Activated T-cell treated with anti-CD3 and anti-CD28 coated beads for 48 hours (primary cell): Measurements from ENCODE around the gene CERS2.
A peak's percentile ranks its signal among the peaks of the same experiment; 100 is the strongest.
"Not testable (repeated sequence)": the region's sequence is repeated elsewhere in the genome, so short reads cannot be mapped to it uniquely, and the experiment has no call there.

Experiments
- DNase-seq: peaks from one replicate; pipeline ENCODE4 v3.0.0-alpha.2; 2020; ENCODE audit warnings: low read depth

Gene CERS2

DNA sequence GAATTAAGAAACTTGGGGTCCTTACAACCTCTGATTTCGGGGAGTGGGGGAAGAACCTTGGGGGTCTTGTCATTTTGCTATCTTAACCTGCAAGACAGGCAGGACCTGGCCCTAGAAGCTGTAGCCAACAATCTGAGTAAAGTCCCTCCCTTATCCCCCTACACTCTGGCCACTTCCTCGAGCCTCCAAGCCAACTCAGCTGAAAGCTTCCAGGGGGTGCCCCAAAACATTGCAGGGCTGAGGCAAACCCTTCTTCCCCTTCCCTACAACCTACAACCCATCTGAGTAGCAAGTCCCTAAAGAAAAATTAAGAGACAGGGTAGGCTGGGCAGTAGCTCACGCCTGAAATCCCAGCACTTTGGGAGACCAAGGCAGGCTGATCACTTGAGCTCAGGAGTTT is 5.0 kb downstream of the CERS2 start:
- DNase-seq: no peak

DNA sequence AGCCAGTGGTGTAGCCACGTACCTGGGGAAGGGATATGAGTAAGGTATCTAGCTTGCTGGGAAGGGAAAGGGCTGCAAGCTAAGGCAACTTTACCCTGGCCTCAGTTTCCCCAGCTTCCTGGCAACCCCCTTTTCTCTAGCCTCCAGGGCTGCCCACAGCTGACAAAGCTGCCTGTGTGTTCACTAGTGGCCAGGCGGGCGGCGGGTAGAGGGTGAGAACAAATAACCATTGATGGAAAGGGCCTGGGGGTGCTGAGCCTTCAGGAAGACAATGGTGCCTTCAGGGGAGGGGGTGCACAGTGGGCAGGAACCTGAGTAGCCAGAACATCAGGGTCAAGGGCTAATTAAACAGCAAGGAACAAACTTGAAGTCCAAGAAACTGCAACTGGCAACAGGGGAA is 6.1 kb downstream of the CERS2 start:
- DNase-seq: no peak

DNA sequence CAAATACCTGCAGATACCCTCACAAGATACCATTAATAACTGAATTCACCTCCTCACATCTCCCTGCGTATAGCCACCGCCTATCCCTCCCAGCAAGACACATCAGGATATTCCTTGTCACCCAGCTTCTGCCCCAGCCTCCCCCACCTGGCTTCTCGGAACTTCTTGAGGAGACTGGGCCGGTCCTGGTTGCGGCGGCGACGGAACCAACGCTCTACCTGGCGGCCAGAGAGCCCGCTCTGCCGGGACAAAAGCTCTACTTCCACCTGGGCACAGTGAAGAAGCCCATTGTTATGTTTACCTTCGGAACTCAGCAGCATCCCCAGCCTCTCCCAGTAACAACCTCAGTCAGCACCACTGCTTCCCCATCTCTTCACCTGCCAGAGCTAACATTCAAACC is 6.7 kb downstream of the CERS2 start:
- no peak for DNase-seq

DNA sequence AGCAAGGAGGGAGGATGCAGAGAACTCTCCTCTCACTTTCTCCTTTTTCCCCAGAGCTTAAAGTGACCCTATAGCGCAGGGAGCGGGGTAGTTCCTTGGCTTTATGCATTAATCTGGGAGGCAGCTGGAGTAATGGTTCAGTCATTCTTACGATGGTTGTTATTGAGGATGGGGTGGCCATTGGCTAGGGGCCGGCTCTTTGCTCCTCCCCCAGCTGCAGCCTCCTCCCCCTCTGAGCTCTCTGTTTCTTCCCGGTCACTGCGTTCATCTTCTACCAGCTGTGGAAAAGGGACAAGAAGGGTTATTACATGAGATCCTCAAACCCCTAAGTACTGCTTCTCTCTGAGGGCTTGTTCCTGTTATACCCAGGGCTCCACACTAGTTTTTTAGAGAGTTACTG is 8.6 kb downstream of the CERS2 start:
- DNase-seq: no peak

DNA sequence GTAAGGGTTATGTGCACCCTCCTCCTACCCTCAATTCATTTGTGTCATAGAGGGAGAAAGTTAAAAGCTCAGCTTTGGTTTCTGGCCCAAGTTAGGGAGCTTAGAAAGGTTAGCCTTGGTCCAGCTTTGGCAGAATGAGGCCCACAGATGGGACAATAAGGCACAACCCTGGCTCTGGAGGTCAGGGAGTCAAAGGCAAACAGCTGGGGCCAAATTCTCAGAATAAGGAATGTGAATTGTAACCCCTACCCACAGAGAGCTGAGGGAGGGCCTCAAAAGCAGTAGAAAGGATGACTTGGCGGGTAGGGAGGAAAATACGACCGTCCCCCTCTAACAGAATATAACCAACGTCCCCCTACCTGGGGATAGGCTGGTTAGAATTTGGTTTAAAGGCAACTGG is 9.0 kb downstream of the CERS2 start:
- no peak for DNase-seq

DNA sequence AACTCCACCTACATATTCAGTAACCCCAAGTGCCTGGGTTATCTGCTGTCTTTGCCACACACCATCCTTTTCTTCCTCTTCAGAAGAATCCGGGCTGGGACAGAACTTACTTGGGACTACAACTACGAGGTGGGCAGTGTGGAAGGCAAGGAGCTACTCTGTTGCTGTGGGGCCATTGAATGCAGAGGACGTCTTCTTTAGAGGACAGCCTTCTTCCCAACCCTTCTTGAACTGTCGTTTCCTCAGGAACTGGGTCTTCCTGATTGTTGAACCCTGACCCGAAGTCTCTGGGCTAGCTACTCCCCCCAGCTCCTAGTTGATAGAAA is 10.5 kb downstream of the CERS2 start:
- no peak for DNase-seq

DNA sequence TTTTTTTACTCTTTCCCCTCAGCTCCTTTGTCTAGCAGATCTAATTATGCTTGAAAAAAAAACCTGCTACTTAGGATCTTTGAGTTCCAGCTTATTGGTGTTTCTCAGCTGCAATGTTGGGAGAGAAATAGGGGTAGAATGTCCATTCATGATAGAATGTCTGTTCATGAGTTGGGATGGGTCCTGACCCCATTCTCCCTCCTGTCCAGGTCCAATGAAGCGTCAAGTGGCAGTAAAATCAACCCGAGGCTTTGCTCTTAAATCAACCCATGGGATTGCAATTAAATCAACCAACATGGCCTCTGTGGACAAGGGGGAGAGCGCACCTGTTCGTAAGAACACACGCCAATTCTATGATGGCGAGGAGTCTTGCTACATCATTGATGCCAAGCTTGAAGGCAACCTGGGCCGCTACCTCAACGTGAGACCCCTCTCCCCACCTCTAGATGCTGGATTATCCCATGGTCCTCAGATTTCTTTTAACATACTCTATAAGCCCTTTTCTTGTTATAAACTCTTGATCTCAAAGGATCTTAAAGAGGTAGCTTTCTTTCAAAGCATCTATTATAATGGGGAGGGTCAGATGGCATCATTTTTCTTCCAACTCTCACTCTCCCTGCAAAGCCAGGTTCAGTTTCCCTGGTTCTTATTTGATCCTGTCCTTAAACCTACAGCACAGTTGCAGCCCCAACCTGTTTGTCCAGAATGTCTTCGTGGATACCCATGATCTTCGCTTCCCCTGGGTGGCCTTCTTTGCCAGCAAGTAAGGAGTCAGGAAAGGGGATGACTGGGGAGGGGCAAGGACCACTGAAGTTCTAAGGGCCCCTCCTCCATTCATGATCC is 11.1 kb downstream of the CERS2 start:
- DNase-seq: no peak

DNA sequence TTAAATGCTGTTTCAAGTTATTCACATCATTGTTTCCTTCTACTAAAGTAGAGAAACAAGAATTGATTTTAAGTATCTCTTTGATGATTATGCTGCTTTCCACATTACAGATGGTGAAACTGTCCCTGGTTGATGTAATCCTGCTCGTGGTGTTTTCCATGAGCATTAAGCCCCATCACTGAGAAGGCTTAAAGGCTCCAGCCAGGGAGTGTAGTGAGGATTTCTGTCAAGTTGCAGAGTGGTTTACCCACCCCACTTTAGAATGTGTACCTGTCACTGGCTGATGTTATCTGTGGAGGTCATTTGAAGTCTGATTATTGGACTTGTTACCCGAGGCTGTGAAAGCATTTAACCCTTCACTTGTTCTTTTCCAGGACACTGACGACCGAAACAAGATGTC is 12.9 kb downstream of the CERS2 start:
- DNase-seq: no peak

DNA sequence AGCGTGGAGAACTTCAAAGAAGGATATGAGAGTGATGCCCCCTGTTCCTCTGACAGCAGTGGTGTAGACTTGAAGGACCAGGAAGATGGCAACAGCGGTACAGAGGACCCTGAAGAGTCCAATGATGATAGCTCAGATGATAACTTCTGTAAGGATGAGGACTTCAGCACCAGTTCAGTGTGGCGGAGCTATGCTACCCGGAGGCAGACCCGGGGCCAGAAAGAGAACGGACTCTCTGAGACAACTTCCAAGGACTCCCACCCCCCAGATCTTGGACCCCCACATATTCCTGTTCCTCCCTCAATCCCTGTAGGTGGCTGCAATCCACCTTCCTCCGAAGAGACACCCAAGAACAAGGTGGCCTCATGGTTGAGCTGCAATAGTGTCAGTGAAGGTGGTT is 14.0 kb downstream of the CERS2 start:
- no peak for DNase-seq

DNA sequence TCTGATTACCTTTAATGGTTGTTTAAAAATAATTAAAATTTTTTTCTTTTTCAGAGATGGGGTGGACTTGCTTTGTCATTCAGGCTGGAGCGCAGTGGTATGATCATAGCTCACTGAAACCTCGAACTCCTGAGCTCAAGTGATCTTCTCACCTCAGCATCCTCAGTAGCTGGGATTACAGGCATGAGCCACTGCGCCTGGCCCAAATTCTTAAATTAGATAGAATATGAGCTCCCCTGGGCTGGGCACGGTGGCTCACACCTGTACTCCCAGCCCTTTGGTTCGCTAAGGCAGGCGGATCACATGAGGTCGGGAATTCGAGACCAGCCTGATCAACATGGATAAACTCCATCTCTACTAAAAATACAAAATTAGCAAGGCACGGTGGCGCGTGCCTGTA is 17.0 kb downstream of the CERS2 start:
- DNase-seq: no peak

DNA sequence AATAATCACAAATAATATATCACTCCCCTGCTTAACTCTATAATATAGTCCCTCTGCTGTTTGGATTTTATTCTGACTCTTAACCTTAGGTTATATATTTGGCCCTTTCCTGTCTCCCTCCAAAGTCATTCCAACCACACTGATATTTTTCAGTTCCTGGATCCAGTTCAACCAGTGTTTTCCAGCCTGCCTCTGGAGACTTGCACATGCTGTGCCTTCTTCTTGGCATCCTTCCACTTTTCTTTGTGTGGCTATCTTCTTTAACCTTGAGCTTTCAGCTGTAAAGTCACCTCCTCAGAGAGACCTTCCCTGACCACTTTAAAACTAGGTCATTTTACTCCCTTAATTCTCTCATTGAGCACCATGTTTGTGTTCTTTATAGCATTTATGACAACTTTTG is 19.4 kb downstream of the CERS2 start:
- no peak for DNase-seq

DNA sequence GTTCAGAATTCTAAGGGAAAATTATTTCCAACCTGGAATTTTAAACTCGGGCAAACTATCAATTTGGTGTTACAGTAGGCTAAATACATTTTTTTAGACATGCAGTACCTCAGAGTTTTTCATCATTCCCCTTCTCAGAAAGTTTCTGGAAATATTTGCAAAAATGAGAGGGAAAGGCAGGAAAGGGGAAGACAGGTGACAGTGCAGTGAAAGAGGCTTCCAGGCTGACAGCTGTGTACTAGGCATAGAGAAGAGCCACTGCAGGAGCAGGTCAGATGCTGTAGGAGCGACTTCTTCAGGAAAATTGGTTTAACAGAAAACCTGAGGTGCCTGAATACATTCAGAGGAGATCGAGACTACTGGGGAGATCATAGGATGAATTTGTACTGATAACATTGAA is 19.9 kb downstream of the CERS2 start:
- DNase-seq: no peak

DNA sequence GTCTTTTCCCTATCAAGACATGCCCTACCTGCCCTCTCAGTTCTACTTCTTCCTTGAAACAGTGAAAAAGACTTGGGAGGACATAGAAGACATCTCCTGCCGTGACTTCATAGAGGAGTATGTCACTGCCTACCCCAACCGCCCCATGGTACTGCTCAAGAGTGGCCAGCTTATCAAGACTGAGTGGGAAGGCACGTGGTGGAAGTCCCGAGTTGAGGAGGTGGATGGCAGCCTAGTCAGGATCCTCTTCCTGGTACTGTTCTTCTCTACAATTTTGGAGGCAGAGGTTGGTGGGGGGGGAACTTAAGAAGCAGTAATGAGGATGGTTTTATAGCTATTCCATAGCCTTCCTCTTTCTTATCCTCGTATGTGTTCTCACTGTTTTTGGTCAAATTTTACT is 29.8 kb downstream of the CERS2 start:
- no peak for DNase-seq

DNA sequence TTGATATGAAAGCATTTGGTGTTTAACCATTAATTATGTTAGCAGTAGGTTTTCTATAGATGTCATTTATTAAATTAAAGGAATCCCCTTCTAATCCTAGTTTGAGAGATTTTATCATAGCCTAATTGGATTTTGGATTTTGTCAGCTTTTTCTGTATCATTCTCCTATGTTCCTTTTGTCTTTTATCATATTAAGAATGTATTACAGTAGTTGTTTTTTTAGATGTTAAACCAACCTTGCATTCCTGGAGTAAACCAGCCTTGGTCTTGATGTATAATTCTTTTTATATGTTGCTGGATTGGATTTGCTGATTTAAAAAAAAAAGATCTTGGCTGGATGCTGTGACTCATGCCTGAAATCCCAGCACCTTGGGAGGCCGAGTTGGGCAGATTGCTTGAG is 42.9 kb downstream of the CERS2 start:
- DNase-seq: no peak

DNA sequence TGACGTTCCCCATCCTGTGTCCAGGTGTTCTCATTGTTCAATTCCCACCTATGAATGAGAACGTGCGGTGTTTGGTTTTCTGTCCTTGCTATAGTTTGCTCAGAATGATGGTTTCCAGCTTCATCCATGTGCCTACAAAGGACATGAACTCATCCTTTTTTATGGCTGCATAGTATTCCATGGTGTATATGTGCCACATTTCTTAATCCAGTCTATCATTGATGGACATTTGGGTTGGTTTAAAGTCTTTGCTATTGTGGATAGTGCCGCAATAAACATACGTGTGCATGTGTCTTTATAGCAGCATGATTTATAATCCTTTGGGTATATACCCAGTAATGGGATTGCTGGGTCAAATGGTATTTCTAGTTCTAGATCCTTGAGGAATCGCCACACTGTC is 45.9 kb downstream of the CERS2 start:
- not testable (repeated sequence) for DNase-seq

DNA sequence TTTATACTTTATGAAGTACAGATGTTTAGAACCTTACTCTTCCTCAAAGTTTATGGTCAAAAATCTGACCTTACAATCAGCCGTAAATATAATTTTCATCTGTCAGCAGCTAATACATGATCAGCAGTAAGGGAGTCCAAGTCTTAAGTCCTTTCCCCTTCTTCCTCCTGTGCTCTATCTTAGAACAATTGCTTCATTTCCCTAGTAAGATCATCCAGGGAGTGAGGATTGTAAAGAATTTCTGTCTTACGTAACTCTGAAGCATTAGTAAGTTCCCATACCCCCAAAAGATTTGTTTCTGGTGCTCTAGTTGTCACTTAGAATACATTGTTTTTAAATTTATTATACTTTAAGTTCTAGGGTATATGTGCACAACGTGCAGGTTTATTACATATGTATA is 46.3 kb downstream of the CERS2 start:
- no peak for DNase-seq

DNA sequence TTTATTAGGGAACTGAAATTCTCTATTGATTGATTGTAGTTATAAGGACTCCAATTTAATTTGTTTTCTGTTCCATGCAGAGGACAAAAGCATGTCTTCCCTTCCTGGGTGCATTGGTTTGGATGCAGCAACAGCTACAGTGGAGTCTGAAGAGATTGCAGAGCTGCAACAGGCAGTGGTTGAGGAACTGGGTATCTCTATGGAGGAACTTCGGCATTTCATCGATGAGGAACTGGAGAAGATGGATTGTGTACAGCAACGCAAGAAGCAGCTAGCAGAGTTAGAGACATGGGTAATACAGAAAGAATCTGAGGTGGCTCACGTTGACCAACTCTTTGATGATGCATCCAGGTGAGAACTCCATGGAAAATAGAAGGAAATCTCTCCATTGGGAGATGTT is 47.0 kb downstream of the CERS2 start:
- DNase-seq: no peak

DNA sequence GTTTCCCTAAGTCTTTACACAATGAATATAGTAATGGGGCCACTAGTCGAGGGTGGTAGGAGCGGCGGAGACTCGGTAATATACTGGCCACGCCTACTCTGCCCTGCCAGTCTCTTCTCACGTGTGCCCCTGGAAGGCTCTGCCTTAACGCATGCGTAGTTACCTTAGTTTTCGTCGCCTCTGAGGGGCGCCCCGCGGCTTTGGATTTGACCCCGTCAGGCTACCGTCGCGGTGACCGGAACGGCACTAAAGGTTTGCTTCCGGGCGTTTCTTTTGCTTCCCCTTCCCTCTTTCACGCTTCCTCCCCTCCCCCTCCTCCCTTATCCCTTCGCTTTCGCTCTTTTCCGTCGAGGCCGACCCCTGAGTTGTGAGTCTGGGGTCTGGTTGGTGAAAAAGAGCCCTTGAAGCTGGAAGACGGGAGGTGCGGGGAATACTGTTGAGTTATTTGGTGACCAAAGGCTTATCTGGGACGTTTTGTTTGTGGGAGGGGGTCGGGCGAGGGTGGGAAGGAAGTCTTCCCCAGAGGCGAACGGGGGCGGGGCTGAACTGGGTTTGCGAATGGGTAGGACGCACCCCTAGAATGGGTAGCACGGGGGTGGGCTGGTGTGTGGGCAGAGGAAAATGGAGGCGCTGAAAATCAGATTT is 48.4 kb downstream of the CERS2 start, which contains the start of gene SETDB1:
Gene SETDB1, plus strand, starts transcription at position 267 of the 645 bp plus-strand sequence. CDS start 1,352 bp downstream, outside the sequence.
- peak; percentile 92 for DNase-seq

DNA sequence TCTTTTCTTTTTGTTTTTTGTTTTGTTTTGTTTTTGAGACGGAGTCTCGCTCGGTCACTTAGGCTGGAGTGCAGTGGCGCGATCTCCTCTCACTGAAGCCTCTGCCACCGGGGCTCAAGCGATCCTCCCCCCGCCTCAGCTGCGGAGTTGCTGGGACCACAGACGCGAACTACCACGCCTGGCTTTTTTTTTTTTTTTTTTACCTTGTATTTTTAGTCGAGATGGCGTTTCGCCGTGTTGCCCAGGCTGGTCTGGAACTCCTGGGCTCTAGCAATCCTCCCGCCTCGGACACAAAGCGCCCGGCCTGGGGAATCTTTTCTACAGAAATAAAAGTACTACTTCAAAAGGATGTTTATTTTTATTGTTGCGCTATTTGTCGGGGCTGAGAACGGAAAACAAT is 49.6 kb downstream of the CERS2 start:
- no peak for DNase-seq

DNA sequence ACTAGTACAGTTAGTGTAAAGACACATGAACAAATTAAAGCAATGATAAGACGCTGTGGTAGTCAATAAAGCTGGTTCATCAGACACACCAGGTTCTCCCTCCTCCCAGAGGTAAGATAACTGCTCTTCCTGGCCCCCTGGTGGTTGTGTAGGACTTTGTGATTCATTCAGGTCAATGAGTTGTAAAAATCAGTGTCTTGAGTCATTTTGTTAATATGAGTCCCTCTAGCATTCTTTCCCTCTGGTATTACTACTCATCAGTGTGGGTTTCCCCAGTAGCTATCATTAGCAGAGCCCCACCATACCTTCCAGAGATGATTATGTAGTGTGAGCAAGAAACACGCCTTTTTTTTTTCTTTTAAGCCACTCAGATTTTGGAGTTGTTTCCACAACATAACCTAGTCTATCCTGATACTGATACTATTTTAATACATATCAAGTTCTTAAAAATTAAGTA is 52.1 kb downstream of the CERS2 start:
- peak; percentile 65 for DNase-seq

DNA sequence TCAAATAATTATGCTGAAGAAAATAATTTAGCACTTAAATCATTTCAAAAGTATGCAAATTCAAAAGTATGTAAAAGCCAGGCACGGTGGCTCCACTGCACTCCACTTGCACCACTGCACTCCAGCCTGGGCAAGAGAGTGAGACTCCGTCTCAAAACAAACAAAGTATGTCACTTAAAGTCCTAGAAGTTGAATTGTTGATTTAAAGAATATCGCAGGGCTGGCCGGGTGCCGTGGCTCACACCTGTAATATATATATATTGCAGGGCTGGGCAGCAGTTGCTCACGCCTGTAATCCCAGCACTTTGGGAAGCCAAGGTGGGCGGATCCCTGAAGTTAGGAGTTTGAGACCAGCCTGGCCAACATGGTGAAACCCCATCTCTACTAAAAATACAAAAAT is 57.2 kb downstream of the CERS2 start:
- DNase-seq: no peak
